Spleen (tissue), 11 donors: ENCODE measurements around the gene TXNDC11. TPM values are rescaled to one million over a fixed set of nuclear protein-coding genes. Genes with fewer than 3 reads are reported as not detected.

Source experiments
- DNase-seq: peaks from one replicate; pipeline ENCODE4 v3.0.0-alpha.2; 2020
- H3K27ac ChIP-seq, 8 donors: fragments of 200-600 bp; sonication (generic) in 7 of 8; 1 replicate in 4 of 8; 2 replicates in 4 of 8; pipeline versions ENCODE4 v1.5.0 to v1.8.0; 2016 to 2021; ENCODE audit warnings: inconsistent platforms in 4 of 8, mild to moderate bottlenecking in 4 of 8, moderate library complexity in 1 of 8
- H3K27me3 ChIP-seq, 7 donors: fragments of 200-600 bp; sonication (generic) in 6 of 7; replicated peaks in 1 of 7; 1 replicate in 4 of 7; 2 replicates in 3 of 7; pipeline versions ENCODE4 v1.5.0 to v1.8.0; 2016 to 2021; ENCODE audit warnings: inconsistent platforms in 3 of 7, mild to moderate bottlenecking in 1 of 7
- H3K36me3 ChIP-seq, 6 donors: fragments of 200-600 bp; sonication (generic) in 5 of 6; 1 replicate in 4 of 6; 2 replicates in 2 of 6; pipeline versions ENCODE4 v1.5.0 to v1.8.0; 2016 to 2021; ENCODE audit warnings: inconsistent platforms in 2 of 6
- H3K4me1 ChIP-seq, 6 donors: fragments of 200-600 bp; sonication (generic) in 5 of 6; 1 replicate in 3 of 6; 2 replicates in 3 of 6; pipeline versions ENCODE4 v1.5.0 to v1.8.0; 2016 to 2021; ENCODE audit warnings: inconsistent platforms in 3 of 6
- H3K4me3 ChIP-seq, 8 donors: fragments of 200-600 bp; sonication (generic) in 7 of 8; 1 replicate in 4 of 8; 2 replicates in 4 of 8; pipeline versions ENCODE4 v1.5.0 to v1.8.0; 2016 to 2021; ENCODE audit warnings: inconsistent platforms in 4 of 8, mild to moderate bottlenecking in 4 of 8, moderate library complexity in 2 of 8
- H3K9me3 ChIP-seq, 8 donors: fragments of 200-600 bp; sonication (generic) in 7 of 8; 1 replicate in 4 of 8; 2 replicates in 4 of 8; pipeline versions ENCODE4 v1.5.0 to v1.8.0; 2016 to 2021; ENCODE audit warnings: inconsistent platforms in 4 of 8
- CTCF ChIP-seq, 11 experiments: fragments of 200-600 bp in 7 of 11; fragments of 450-650 bp in 4 of 11; sonication (generic) in 4 of 11; IDR thresholded peaks in 8 of 11; conservative IDR thresholded peaks in 3 of 11; 1 replicate in 7 of 11; 2 replicates in 4 of 11; pipeline versions ENCODE4 v1.4.0 to v1.8.0; 2016 to 2021; ENCODE audit warnings: antibody characterized with exemption in 11 of 11, inconsistent platforms in 4 of 11, mild to moderate bottlenecking in 1 of 11
- POLR2A ChIP-seq, 3 donors: fragments of 450-650 bp; IDR thresholded peaks; one replicate each; pipeline ENCODE4 v1.5.1; 2017; ENCODE audit warnings: antibody characterized with exemption in 3 of 3, mild to moderate bottlenecking in 1 of 3
- POLR2AphosphoS5 ChIP-seq, 3 donors: sonication (generic); formaldehyde crosslinking; IDR thresholded peaks; one replicate each; pipeline ENCODE4 v1.5.1; 2017; ENCODE audit warnings: antibody characterized with exemption in 3 of 3
- WGBS, 5 donors: extraction: QIAGEN DNeasy Blood & Tissue Kit in 3 of 5; methylation state at CpG; one replicate each; pipeline versions ENCODE4 v1.1.5 to v1.1.7; 2013 to 2018; 5-methylcytosine and 5-hydroxymethylcytosine counted together
- intact Hi-C: fragments of 100-400 bp; cut with DNase I; formaldehyde crosslinking; loops from one replicate; pipeline ENCODE4 v1.15.0; 2023; ENCODE audit warnings: low total_unique reads
- polyA plus RNA-seq, 3 donors: library from polyadenylated mRNA; stranded (reverse); fragments of 200-250 nt; gene quantifications; one replicate each; pipeline ENCODE4 v1.2.1, GENCODE V29; 2013
- total RNA-seq, 7 donors: library from RNA; depleted of rRNA in 3 of 7; stranded (reverse); fragments of >200 nt in 3 of 7; fragmentation: NEBNext Ultra II Directional in 4 of 7; extraction: Animal tissue kit (Norgen Biotek cat#: 25700) in 4 of 7; gene quantifications; one replicate each; pipeline versions ENCODE4 v1.1.0 to v1.2.1, GENCODE V29; 2016 to 2021
- donor health status: healthy with polysubstance abuse.
- donor health status: DM: no; HTN: no; CAD: no; lungs with moderate emphysema.
- donor health status: DM: no; HTN: no; CAD: no.
- donor health status: Bipolar disorder and iron deficiency.
- donor health status: healthy.
- donor health status: DM: no; HTN: no; CAD: no.
- donor health status: DM: yes; HTN: yes; CAD: no.

The TXNDC11 gene
- total and polyA plus RNA-seq, 10 donors, result 28.3 to 104 (median 49.3) TPM

DNA sequence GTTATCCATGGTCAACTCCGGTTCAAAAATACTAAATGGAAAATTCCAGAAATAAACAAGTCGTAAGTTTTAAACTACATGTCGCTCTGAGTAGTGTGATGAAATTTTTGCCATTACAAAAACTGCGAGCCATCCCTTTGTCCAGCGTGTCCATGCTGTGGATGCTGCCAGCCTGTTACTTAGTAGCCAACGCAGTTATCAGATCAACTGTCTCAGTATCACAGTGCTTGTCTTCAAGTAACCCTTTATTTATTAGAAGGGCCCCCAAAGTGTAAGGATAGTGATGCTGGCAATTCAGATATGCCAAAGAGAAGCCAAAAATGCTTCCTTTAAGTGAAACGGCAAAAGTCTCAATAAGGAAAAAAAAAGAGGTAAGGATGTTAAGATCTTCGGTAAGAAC, 50.5 kb downstream of the TXNDC11 start:
- Histone ChIP-seq H3K4me1 (peaks cover 16 to 59% (median 30%) of the 10 kb centered on the region in 6 donors), H3K27ac (no peak overlapping the region), H3K9me3 (no peaks in the 10 kb centered on the region), H3K4me3 (no peak overlapping the region), H3K36me3 (peaks cover 0 to 89% (median 54%) of the 10 kb centered on the region in 6 donors), H3K27me3 (no peaks in the 10 kb centered on the region)
- no peak for DNase-seq
- TF ChIP-seq POLR2A (IDR thresholded peaks at IDR 0.05) (no peak), CTCF (IDR thresholded peaks at IDR 0.05 in 8 of 11, conservative IDR thresholded peaks at IDR 0.05 in 3 of 11) (no peak), POLR2AphosphoS5 (IDR thresholded peaks at IDR 0.05) (no peak)
- intact Hi-C loops, result no loop called here
- 90 to 96% (median 93%) methylated on average over 8 of the region's 8 CpGs for WGBS, 5 donors

DNA sequence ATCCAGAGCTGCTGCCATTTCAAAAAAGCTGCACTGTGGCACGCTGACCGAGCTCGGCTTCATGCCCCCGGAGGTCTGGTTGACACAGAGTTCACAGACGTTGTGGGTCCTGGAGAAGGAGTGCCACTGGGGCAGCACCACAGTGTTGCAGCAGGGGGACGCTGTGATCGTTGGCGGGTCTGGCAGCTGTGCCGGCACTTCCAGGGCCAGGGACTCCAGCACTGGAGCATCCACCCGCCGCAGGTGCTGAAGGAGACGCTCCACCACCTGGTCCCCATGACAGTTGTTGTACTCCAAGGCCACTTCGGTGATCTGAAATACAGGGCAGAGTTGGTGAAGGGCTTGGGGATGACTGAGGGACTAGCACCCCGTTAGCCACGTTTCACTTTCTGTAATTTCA, 50.9 kb downstream of the TXNDC11 start:
- no peaks in the 10 kb centered on the region for H3K9me3 ChIP-seq
- H3K4me1 ChIP-seq, result peaks cover 16 to 62% (median 32%) of the 10 kb centered on the region in 6 donors
- peaks cover 0 to 89% (median 52%) of the 10 kb centered on the region in 6 donors for H3K36me3 ChIP-seq
- H3K27me3 ChIP-seq, result no peaks in the 10 kb centered on the region
- H3K27ac ChIP-seq, result peak overlapping the region in 1 of 8 donors; percentile 15
- intact Hi-C loops, result no loop called here
- 96 to 97% (median 96%) methylated on average over 8 to 15 of the region's 15 CpGs for WGBS, 5 donors
- no peak for TF ChIP-seq CTCF (IDR thresholded peaks at IDR 0.05 in 8 of 11, conservative IDR thresholded peaks at IDR 0.05 in 3 of 11)
- TF ChIP-seq POLR2AphosphoS5 (IDR thresholded peaks at IDR 0.05), result peak in 2 of 3 donors; percentile 9 to 60
- TF ChIP-seq POLR2A (IDR thresholded peaks at IDR 0.05), result no peak
- DNase-seq, result no peak
- no peak overlapping the region for H3K4me3 ChIP-seq

- H3K4me3 ChIP-seq, result no peak overlapping the region
- H3K27ac ChIP-seq, result peak overlapping the region in 2 of 8 donors; percentile 78 to 81
- intact Hi-C loops, result no loop called here
- no peak for DNase-seq
- H3K4me1 ChIP-seq, result peaks cover 16 to 67% (median 33%) of the 10 kb centered on the region in 6 donors
- H3K36me3 ChIP-seq, result peaks cover 0 to 89% (median 49%) of the 10 kb centered on the region in 6 donors
- H3K27me3 ChIP-seq, result no peaks in the 10 kb centered on the region
- H3K9me3 ChIP-seq, result no peaks in the 10 kb centered on the region
- 96 to 97% (median 97%) methylated on average over 5 of the region's 5 CpGs for WGBS, 5 donors
- TF ChIP-seq POLR2AphosphoS5 (IDR thresholded peaks at IDR 0.05) (no peak), CTCF (IDR thresholded peaks at IDR 0.05 in 8 of 11, conservative IDR thresholded peaks at IDR 0.05 in 3 of 11) (no peak), POLR2A (IDR thresholded peaks at IDR 0.05) (no peak)
These were observed 51.4 kb downstream of the TXNDC11 start for GRCh38 chr16:11691235-11691634.

- H3K27me3 ChIP-seq, result no peaks in the 10 kb centered on the region
- peaks cover 16 to 73% (median 37%) of the 10 kb centered on the region in 6 donors for H3K4me1 ChIP-seq
- TF ChIP-seq POLR2A (IDR thresholded peaks at IDR 0.05) (no peak), CTCF (IDR thresholded peaks at IDR 0.05 in 8 of 11, conservative IDR thresholded peaks at IDR 0.05 in 3 of 11) (no peak), POLR2AphosphoS5 (IDR thresholded peaks at IDR 0.05) (peak in 1 of 3 donors; percentile 57)
- 46 to 58% (median 53%) methylated on average over 3 of the region's 3 CpGs for WGBS, 5 donors
- H3K27ac ChIP-seq, result peak overlapping the region; percentile 48 to 81 (median 74)
- H3K4me3 ChIP-seq, result no peak overlapping the region
- intact Hi-C loops, result no loop called here
- H3K9me3 ChIP-seq, result no peaks in the 10 kb centered on the region
- H3K36me3 ChIP-seq, result peaks cover 0 to 89% (median 48%) of the 10 kb centered on the region in 6 donors
- no peak for DNase-seq
These were observed 53.4 kb downstream of the TXNDC11 start for GRCh38 chr16:11689031-11689840.
